NCI-H2107 treated with DMSO at 0.1 percent for 48 hours (cell line): ENCODE results near the gene GRIK5.
"Not testable (repeated sequence)": the region's sequence is repeated elsewhere in the genome, so short reads cannot be mapped to it uniquely, and the experiment has no call there.

Experiments used
- DNase-seq: peaks from one replicate; lab custom pipeline; 2025; ENCODE audit not compliant: unreplicated experiment; lab: John Stamatoyannopoulos, UW

GRIK5 gene

DNA sequence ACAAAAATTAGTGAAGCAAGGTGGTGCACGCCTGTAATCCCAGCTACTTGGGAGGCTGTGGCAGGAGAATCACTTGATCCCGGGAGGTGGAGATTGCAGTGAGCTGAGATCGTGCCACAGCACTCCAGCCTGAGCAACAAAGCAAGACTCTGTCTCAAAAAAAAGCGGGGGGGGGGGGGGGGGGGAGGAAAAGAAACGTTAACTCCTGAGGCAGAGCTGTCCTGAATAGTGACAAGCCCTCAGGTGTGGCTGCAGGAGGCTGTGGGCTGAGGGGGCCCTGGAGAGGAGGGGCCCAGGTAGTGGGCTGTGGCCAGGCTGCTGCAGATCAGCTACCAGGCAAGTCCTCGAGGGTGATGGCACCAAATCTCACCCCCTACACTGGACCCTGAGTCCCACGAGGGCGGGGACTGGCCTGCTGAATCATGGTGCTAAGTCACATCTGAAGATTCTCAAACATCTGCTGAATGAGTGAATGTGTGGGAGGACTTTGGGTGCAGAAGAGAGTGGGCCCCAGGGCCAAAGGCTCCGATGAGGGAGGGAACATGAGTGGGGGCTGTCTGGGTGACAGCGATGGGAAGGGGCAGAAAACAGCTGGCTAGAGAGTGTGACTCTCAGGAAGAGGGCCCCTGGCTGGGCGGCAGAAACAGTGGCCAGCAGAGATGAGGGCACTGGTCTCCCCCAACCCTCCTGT, 51.4 kb downstream of the GRIK5 start:
- DNase-seq = no peak

DNA sequence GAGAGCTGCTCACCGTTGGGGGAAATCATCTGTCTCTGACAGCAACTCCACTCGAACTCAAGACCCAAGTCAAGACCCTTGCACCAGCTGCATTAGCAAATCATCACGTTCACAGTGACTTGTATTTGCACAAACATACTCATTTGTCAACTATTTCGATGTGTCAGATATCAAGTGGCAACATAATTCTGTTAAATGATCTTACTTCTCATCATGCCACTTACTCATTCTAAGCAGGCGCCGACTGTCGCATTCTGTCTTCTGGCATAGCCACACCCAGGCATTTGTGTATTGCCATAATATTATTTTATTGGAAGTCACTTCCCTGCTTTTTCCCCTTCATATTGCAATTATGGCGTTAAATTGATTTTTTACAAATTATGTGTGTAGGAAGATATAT, 53.0 kb downstream of the GRIK5 start:
- no peak for DNase-seq

DNA sequence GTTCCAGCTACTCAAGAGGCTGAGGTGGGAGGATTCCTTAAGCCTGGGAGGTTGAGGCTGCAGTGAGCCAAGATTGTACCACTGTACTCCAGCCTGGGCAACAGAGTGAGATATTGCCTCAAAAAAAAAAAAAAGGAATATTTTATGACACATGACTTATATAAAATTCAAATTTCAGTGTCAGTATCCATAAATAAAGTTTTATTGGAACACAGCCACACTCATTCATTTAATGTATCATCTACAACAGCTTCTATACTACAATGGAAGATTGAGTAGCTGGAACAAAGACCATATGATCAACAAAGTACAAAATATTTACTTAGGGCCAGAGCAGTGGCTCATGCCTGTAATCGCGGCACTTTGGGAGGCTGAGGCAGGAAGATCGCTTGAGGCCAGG, 57.3 kb downstream of the GRIK5 start:
- not testable (repeated sequence) for DNase-seq

DNA sequence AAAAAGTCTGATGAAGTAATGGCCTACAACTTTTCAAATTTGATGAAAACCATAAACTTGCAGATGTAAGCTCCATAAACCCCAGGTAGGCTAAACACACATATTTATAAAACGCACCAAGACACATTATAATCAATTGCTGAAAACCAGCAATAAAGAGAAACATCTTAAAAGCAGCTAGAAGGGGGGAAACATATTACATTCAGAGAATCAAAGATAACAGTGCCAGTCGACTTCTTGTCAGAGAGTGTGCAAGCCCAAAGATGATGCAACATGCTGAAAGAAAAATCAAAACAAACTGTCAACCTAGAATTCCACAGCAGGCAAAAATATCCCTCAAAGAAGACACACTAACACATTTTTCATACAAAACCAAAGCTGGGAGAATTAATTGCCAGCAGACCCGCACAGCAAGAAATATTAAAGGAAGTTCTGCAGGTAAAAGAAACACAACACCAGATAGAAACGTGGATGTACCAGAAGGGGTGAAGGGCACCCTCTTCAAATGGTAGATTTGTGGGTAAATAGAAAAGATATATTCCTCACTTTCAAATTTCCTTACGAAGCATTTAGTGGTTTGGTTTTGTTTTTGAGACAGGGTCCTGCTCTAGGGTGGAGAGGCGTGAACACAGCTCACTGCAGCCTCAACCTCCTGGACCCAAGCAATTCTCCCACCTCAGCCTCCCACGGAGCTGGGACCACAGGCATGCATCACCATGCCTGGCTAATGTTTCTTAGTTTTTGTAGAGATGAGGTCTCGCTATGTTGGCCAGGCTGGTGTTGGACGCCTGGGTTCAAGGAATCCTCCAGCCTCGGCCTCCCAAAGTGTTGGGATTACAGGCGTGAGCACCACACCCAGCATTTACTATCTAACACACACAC, 59.5 kb downstream of the GRIK5 start:
- DNase-seq = peak; percentile 30

DNA sequence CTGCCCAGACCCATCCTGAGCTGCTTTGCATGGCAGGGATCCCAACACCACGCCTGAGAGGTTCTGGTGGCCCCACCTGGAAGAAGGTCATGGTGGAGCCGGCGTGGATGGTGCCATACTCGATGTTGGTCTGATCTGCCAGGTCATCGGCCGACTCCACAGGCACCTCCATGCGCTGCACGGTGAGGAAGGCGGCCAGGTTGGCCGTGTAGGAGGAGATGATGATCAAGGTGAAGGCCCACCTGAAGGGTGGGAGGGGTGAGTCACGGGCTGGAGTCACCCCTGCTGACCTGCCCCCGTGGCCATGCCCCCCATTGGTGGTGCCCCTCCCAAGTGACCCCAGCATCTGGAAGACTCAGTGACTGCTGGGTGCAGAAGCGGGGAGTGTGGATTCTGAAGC, 63.4 kb downstream of the GRIK5 start:
- DNase-seq = no peak

DNA sequence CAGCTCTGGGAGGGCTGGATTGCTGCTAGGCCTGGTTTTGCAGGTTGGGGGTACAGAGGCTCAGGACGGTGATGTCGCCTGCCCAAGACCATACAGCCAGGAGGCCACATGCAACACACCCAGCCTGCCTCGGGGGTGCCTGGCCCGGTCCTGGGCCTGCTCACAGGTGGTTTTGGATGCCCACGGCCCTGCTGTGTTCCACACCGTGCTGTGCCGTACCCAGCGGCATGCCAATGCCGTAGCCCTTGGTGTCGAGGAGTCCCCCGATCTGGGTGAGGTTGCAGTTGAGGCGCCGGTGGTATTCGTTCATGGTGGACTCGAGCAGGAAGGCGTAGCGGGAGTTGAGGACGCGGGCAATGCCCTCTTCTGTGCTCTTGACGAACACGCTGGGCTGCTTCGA, 64.5 kb downstream of the GRIK5 start:
- DNase-seq = no peak

DNA sequence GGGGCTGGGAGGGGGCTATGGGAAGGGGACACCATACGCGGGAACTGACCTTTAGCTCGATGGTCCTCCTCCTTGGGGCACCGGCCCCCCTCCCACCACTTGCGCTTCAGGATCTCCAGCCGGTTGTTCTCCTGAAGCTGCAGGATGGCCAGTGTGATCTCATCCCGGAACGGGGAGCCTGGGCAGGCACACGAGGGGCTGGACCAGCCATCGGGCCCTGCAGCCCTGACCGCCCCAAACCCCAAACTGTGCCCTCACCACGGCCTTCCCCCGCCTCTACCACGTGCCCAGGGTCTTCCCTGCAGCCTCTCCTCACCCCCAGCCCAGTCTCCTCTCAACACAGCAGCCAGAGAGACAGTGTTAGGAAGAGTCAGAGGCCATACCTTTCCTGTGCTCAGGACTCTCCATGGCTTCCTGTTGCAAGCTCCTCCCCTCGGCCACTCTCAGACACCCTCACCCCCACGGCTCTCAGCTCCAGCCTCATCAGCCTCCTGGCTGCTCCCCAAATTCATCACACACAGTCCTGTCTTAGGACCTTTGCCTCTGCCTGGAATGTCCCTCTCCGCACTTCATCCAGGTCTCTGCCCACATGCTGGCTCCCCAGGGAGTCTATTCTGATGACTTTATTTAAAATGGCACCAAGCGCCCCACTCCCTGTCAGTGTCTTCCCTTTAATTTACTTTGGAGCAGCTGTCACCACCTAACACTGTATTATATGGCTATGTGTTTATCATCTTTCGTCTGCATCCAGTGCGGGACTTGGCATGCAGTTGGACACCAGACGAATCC, 66.3 kb downstream of the GRIK5 start:
- no peak for DNase-seq

DNA sequence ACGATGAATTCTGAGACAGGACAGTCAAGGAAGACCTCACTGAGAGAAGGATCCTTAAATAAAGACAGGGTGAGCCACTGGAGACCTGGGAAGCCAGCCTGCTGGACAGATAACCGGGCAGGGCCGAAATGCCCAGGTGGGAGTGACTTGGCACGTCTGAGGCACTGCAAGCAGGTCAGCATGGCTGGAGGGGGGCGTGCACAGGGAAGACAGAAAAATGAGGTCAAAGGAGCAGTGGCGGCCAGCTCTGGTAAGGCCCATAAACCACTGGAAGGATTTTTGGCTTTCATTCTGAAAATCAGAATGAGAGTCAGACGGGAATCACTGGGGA, 70.2 kb downstream of the GRIK5 start:
- no peak for DNase-seq

DNA sequence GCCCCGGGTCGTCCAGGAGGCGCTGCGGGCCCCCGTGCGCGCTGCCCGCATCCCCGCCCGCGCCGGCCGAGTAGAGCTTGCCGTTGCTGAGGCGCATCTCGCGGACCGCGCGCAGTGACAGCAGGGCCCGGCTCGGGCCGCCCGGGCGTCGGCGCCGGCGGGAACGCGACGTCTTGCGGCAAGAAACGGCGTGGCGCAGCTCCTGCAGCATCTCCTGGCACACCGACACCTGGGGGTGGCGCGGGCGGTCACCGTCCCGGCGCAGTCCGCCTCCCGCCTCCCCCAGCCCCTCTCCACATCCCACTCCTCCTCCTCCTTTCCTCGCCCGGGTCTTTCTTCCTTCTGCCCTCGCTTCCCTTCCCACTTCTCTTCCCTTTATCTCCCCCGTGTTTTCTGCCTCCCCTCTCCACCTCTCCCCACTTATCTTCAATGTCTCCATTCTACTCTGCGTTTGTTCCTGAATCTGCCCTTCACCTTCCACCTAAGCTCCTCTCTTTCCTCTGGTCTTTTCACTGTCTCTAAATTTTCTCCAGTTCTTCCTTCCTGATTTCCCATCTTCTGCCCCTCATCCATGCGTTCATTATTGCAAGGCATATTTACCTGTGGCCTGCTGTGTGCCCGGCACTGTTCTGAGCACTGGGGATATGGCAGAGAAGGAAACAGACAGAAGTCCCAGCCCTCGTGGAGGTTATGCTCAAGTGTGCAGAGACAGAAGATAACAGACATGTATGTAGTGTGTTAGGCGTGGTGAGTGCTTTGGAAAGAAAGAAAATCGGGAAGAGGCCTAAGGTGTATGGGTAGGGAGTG, 70.7 kb downstream of the GRIK5 start:
- no peak for DNase-seq

DNA sequence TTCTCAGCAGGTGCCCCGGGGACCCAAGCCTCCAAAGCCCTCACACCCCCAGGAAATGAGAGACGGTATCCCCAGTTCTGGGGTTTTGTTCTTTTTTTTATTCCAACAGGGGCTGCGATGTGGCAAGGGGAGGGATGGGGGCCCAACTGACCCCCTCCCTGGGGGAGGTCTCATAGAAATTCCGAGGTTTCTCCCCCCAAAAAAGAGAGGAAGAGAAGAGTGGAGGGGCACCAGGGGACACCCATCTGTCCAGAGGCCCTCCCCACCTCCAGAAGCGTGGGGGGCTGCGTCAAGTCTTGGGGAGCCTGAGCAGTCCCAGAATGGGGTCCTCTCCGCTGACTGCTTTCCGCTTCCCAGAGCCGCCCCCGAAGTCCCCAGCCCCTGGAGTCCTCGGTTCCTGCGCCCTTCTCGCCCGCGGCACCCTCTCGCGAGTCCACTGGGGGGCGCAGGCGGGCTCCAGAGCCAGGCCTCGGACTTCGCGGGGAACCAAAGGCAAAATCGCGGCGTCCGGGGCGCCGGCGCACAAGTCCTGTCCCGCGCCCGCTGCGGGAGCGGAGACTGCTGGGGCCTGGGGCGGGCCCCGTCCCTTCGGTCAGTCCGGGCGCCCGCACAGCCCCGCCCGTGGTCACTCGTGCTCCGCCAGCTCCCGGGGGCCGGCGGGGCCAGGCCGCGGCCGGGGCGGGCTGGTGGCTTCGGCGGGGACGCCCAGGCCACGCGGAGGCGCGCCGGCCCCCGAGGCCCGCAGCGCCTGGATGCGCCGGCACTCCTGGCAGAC, 71.6 kb downstream of the GRIK5 start:
- DNase-seq = peak; percentile 8

DNA sequence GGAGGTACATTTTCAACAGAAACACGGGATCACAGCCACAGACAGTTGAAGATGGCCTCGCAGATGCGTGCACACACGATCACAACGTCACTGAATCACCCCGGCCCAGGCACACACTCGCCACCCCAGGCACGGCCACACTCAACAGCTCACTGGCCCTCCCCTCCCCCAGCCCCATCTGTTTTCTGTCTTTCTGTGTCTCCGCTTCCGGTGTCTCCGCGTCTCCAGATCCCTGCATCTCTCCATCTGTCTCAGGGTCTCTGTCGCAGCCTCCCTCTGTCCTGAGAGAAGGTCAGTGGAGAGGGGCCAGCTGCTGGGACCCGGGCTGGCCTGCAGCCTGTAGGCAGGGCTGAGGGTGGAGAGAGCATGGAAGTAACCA, 72.2 kb downstream of the GRIK5 start:
- no peak for DNase-seq

DNA sequence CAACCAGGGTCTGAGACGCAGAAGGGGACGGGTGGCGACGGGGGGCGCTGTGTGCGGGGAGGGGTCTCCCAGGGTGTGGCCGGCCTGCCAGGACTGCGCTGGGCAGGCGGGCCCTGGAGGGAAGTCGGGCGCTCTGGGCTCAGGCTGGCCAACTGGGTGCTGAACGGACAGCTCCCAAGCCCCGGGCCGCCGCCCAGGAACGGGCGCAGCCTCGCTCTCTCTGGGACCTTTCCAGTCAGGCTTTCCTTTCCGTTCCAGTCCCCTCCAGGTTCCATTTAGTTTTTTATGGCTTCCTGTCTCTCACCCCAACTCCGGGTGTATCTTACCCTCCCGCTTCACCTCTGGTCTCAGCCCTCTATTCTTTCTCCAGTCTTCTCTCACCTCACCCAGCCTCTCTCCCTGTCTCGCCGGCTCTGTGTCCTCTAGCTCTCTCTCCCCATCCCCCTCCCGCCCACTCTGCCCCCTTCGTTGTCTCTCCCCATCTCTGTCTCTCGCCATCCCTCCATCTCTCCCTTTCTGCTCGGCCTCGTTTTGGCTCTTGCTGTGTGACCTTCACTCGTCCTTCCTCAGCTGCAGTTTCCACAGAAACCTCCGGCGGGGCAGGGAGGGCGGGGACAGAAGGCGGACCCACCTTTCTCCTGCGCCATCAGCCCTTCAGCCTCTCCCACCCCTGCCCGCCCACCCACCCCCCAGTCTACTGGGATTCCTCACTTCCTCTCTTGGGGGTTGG, 72.7 kb downstream of the GRIK5 start:
- no peak for DNase-seq

DNA sequence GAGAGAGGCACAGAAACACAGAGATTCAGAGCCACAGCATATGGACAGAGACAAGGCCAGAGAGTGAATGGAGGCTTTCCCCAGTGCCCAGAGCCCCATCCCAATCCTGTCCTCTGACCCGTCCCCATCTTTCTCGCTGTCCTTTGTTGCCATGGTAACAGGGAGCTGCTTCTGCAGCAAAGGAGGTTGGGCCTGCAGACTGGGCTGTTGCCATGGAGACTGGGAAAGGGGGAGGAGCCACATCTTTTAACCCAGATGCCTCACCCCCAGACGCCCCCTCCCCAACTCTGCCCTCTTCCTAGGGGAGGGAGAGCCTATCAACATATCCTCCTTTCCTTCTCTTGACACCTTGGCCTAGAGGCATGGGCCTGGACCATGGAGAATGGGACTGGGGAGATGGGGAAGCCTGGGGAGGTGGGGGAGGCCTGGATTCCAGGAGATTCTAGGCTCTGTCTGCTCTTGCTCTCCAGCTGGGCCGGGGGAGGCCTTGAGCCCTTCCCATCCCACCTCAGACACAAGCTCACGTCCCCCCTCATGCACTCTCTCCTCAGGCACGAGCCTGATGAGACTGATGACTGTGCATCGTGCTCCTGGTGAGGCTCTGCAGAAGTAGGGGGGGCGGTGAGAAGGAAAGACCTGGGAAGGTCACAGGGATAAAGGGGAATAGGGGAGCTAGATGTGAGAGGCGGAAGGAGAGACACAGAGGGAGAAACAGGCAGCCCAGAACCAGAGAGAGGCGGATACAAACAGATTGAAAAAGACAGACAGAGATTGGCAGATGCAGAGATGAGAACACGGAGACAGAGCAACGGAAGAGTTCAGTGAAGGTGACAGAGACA, 73.8 kb downstream of the GRIK5 start:
- DNase-seq = no peak

DNA sequence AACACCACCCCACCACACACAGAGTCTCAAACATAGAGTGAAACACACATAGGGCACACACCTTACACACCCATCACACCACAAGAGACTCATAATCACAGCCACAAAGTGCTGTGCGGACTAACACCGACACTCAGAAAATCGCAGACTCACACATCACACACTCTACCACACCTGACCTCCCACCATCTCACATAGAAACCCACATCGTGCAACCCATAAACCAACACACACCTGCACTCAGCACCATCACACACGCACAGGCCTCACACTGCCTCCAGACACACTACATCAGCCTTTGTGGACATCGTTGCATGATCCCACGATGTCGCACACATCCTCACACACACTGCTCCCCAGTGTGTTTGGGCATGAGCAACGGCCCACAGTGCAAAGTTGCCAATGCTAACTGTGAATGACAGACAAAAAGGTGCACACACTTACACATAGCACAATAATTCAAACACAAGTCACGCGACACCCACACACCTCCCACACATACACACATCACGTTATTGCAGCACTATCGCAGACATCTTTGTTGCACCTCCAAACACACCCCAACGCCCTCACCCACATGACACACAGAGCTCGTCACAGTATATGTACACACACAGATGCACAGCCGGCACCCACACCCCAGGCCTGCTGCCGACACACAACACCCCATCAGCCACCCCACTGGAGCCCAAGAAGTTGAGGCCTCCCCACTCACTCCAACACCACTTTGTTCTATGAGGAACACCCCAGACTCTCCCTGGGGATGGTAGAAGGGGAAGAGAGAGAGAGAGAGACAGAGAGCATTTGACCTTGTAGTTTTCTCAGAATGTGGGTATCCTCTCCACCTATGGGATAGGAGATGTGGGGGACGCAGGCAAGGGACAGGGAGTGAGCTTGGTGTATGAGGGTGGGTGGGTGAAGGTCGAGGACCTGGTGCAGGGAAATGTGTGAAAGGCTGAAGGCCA, 74.7 kb downstream of the GRIK5 start:
- DNase-seq = no peak

DNA sequence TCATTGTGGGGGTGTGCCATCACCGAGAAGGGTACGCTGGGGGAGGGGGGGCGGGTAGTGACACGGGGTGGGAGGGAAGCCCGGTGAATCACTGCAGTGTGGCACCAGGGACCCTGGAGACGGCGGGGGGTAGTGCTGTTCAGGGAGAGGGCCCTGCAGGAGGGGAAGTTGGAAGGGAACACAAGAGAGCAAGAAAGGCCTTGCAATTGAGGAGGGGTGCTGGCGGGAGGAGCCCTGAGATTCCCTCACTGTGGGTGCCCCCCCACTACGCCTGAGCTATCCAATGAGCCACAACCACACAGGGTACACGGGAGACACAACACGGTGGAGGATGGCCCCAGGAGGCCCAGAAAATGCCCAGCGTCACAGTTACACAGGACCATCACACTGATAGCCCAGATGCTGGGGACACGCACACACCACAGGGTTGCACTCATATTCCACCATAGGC, 75.5 kb downstream of the GRIK5 start:
- no peak for DNase-seq

DNA sequence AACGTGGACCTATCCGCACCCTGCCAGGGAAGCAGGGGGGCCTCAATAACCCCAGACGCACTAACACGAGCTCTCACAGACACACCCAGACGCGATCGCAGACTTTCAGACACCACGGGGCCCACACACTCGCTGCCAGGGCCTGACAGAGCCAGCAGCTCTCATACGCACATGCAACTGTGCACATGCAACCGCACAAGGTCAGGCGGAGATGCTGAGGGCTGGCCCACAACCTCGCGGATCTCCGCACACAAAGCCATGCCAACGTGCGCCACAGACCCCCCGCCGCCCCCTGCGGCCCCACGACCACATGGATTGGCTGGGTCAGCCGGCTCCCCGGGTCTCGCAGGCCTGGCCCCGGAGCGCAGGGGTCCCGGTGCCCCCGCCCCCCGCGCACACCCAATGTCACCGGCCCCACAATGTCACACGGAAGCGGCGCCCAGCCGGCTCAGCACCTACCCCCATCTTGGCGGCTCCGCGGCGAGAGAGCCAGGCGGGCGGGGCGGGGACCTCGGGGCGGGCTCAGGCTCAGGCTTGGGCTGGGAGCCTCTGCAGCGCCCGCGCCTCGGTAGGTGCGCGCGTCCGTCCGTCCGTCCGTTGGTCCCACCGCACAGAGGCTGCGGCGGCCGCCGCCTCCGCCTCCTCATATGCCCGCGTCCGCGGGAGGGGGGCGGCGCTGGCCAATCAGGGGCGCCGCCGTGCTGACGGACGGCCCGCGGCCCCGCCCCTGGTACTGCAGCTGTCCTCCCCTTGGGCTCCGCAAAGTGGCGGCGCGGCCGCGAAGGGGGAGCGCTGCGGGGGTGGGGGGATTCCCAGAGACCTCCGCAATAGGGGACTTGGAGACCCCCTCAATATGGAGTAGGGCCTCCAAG, 76.2 kb downstream of the GRIK5 start, which contains the start of gene ATP1A3:
TSS of gene ATP1A3 (minus strand) at position 619 of the 872 bp plus-strand sequence. CDS start at position 465, 154 bp downstream.
- no peak for DNase-seq
